ENCODE measurements around the gene NOLC1.

DNA sequence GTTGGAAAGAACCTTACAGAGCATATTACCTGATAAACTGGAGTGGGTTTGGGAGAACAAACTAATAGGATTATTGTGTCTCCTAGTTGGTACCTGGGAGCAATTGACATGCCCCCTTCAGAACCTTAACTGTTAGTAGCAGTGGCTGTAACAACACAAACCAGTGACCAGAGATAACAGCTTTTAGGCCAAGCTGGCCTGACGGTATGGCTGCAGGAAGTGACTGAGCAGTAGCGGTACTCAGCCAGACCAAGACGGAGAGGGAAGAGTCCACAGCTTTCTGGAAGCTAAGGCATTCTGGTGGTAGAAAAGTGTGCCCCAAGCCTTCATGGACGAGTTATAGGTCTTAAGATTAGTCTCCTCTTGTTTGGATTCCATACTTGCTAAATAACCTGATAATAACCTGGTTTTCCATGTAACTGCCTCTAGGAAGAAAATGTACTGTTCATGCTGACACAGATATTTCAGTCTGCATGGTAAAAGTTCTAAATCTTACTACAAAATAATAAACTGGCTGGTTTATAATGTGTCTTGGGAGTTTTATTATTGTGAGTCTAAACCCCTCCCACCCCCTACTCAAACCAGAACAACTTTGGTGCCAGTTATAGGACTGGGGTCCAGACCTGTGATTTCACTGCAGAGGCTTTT, 11.3 kb downstream of the NOLC1 start:
- TF ChIP-seq, protein P1, sequence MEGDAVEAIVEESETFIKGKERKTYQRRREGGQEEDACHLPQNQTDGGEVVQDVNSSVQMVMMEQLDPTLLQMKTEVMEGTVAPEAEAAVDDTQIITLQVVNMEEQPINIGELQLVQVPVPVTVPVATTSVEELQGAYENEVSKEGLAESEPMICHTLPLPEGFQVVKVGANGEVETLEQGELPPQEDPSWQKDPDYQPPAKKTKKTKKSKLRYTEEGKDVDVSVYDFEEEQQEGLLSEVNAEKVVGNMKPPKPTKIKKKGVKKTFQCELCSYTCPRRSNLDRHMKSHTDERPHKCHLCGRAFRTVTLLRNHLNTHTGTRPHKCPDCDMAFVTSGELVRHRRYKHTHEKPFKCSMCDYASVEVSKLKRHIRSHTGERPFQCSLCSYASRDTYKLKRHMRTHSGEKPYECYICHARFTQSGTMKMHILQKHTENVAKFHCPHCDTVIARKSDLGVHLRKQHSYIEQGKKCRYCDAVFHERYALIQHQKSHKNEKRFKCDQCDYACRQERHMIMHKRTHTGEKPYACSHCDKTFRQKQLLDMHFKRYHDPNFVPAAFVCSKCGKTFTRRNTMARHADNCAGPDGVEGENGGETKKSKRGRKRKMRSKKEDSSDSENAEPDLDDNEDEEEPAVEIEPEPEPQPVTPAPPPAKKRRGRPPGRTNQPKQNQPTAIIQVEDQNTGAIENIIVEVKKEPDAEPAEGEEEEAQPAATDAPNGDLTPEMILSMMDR (IDR thresholded peaks at IDR 0.05; ENCODE audit: insufficient read depth, low read length, poor library complexity, severe bottlenecking): no peak
- no peak for TF ChIP-seq EZH2phosphoT487 (conservative IDR thresholded peaks at IDR 0.05; ENCODE audit: low read length)

All from SU-DHL-6 (cell line).